SH-SY5Y (cell line): Measurements from ENCODE around the gene SH2D7.

Experiments used
- GATA2 ChIP-seq: IDR thresholded peaks from 2 replicates; pipeline ENCODE4 v1.6.1; 2011; ENCODE audit warnings: mild to moderate bottlenecking, low read depth, low read length
- GATA3 ChIP-seq: IDR thresholded peaks from 2 replicates; pipeline ENCODE4 v1.6.1; 2011; ENCODE audit warnings: low read depth, mild to moderate bottlenecking, low read length, moderate library complexity

GRCh38 chr15:78142332-78142731 lies 50.0 kb downstream of the SH2D7 start:
- TF ChIP-seq GATA2, result no peak
- TF ChIP-seq GATA3, result no peak
